MM.1S (cell line): Measurements from ENCODE around the gene DTX3.
"Not testable (repeated sequence)": the region's sequence is repeated elsewhere in the genome, so short reads cannot be mapped to it uniquely, and the experiment has no call there.

Source experiments
- DNase-seq: peaks from one replicate; pipeline ENCODE4 v3.0.0-alpha.2; 2015
- H2AFZ ChIP-seq: fragments of 300-600 bp; sonication (generic); 2 replicates; pipeline ENCODE4 v1.6.0; 2016; ENCODE audit warnings: antibody characterized with exemption, low read length
- H3F3A ChIP-seq: fragments of 300-600 bp; sonication (generic); 2 replicates; pipeline ENCODE4 v1.6.1; 2016; ENCODE audit warnings: mild to moderate bottlenecking, antibody characterized with exemption, low read length, moderate library complexity, mixed read lengths; ENCODE audit not compliant: insufficient read depth
- H3K27ac ChIP-seq: fragments of 300-600 bp; sonication (generic); 2 replicates; pipeline ENCODE4 v1.5.1; 2016; ENCODE audit warnings: mild to moderate bottlenecking, low read length
- H3K27me3 ChIP-seq: fragments of 300-600 bp; sonication (generic); replicated peaks from 2 replicates; pipeline ENCODE4 v1.6.0; 2016; ENCODE audit warnings: low read length; ENCODE audit not compliant: insufficient read depth
- H3K36me3 ChIP-seq: fragments of 300-600 bp; sonication (generic); replicated peaks from 2 replicates; pipeline ENCODE4 v1.6.1; 2016; ENCODE audit warnings: mild to moderate bottlenecking, low read length, mixed read lengths; ENCODE audit not compliant: insufficient read depth
- H3K4me1 ChIP-seq: fragments of 300-600 bp; sonication (generic); 2 replicates; pipeline ENCODE4 v1.6.1; 2016; ENCODE audit warnings: low read length, mixed read lengths
- H3K4me2 ChIP-seq: fragments of 300-600 bp; sonication (generic); 2 replicates; pipeline ENCODE4 v1.6.0; 2016; ENCODE audit warnings: low read depth, low read length
- H3K4me3 ChIP-seq: fragments of 300-600 bp; sonication (generic); 2 replicates; pipeline ENCODE4 v1.5.1; 2016; ENCODE audit warnings: low read length, mixed read lengths
- H3K79me2 ChIP-seq: fragments of 300-600 bp; sonication (generic); 2 replicates; pipeline ENCODE4 v1.6.1; 2016; ENCODE audit warnings: mixed run types, low read length, mixed read lengths
- H3K9ac ChIP-seq: fragments of 300-600 bp; sonication (generic); 2 replicates; pipeline ENCODE4 v1.6.1; 2016; ENCODE audit warnings: low read length, mixed read lengths
- H3K9me2 ChIP-seq: fragments of 300-600 bp; sonication (generic); replicated peaks from 2 replicates; pipeline ENCODE4 v1.6.1; 2016; ENCODE audit warnings: mild to moderate bottlenecking, low read length, mixed read lengths; ENCODE audit not compliant: insufficient read depth
- H3K9me3 ChIP-seq: fragments of 300-600 bp; sonication (generic); replicated peaks from 2 replicates; pipeline ENCODE4 v1.6.1; 2016; ENCODE audit warnings: mild to moderate bottlenecking, low read length, mixed read lengths; ENCODE audit not compliant: insufficient read depth
- H4K20me1 ChIP-seq: fragments of 300-600 bp; sonication (generic); 2 replicates; pipeline ENCODE4 v1.6.1; 2016; ENCODE audit warnings: mild to moderate bottlenecking, low read length, moderate library complexity, mixed read lengths; ENCODE audit not compliant: insufficient read depth
- EZH2 ChIP-seq: fragments of 300-600 bp; sonication (generic); optimal IDR thresholded peaks from 2 replicates; pipeline ENCODE3; 2017; ENCODE audit warnings: low read depth, mild to moderate bottlenecking, antibody characterized with exemption, low read length, mixed read lengths
- EZH2phosphoT487 ChIP-seq: fragments of 300-600 bp; sonication (generic); IDR thresholded peaks from 2 replicates; pipeline ENCODE4 v1.6.1; 2018; ENCODE audit warnings: antibody characterized with exemption, low read length
- TF ChIP-seq, protein P1 (sequence below): fragments of 300-600 bp; sonication (generic); IDR thresholded peaks from 2 replicates; pipeline ENCODE4 v1.5.1; 2016; ENCODE audit warnings: antibody characterized with exemption, low read length, mixed read lengths

DTX3 gene

DNA sequence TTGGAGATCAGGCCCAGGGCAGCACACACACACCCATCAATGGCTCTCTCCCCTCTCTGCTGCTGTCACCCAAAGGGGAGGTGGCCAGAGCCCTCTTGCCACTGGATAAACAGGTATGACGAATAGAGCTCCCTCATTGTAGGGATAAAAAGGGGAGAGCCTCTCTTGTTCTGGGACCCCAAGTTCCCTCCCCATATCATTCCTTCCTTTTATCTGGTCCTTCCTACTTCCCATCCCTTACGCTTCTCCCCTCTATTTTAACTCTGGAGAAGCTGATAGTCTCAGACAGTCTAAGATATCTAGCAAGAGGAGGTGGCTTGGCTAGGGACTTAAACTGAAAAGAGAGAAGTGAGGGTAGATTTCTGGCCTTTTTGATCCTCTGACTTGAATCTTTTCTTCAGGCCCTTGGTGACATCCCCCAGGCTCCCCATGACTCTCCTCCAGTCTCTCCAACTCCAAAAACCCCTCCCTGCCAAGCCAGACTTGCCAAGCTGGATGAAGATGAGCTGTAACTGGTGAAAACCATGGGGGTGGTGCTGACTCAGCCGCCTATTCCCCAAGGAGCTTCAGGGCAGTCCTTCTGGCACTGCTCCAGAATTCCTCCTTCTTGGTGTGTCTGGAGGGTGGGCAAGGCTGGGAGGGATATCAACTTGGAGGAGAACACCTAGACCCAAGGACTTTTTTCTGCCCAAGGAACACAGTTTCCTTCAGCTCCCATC, 11.9 kb downstream of the DTX3 start:
- Histone ChIP-seq H3K27ac (no peak overlapping the region), H3K4me2 (no peak overlapping the region), H3K27me3 (peaks cover 36% of the 10 kb centered on the region), H3K36me3 (no peaks in the 10 kb centered on the region), H3K4me3 (no peak overlapping the region), H3K9me2 (no peaks in the 10 kb centered on the region), H3K4me1 (peaks cover 10% of the 10 kb centered on the region), H3F3A (no peaks in the 10 kb centered on the region), H4K20me1 (no peaks in the 10 kb centered on the region), H3K9ac (no peak overlapping the region), H3K9me3 (no peaks in the 10 kb centered on the region), H2AFZ (no peak overlapping the region), H3K79me2 (no peaks in the 10 kb centered on the region)
- DNase-seq: no peak
- TF ChIP-seq EZH2 (no peak), EZH2phosphoT487 (no peak)
- TF ChIP-seq, protein P1, sequence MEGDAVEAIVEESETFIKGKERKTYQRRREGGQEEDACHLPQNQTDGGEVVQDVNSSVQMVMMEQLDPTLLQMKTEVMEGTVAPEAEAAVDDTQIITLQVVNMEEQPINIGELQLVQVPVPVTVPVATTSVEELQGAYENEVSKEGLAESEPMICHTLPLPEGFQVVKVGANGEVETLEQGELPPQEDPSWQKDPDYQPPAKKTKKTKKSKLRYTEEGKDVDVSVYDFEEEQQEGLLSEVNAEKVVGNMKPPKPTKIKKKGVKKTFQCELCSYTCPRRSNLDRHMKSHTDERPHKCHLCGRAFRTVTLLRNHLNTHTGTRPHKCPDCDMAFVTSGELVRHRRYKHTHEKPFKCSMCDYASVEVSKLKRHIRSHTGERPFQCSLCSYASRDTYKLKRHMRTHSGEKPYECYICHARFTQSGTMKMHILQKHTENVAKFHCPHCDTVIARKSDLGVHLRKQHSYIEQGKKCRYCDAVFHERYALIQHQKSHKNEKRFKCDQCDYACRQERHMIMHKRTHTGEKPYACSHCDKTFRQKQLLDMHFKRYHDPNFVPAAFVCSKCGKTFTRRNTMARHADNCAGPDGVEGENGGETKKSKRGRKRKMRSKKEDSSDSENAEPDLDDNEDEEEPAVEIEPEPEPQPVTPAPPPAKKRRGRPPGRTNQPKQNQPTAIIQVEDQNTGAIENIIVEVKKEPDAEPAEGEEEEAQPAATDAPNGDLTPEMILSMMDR: no peak

DNA sequence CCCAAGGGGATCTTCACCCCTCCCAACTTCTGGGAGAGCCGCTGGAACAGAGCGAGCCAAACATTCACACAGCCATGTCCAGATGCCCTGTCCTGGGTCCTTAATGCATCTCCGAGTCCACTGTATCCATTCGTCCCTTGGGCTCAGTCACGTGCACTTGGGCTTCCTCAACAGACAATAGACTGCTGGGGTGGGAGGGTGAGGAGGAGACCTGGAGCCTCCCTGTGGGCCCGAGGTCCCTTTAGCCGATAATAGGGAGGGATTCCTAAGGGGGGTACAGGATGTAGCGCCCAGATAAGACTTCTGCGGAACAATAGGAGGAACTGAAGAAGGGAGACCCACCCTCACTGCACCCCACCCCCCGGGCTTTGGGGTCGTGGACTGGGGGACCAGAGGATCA, 13.3 kb downstream of the DTX3 start:
- Histone ChIP-seq H3K9ac (no peak overlapping the region), H3K4me1 (peaks cover 11% of the 10 kb centered on the region), H3K9me2 (no peaks in the 10 kb centered on the region), H3K27me3 (peaks cover 43% of the 10 kb centered on the region), H3K4me3 (no peak overlapping the region), H3K9me3 (no peaks in the 10 kb centered on the region), H2AFZ (no peak overlapping the region), H3K27ac (no peak overlapping the region), H4K20me1 (no peaks in the 10 kb centered on the region), H3K36me3 (no peaks in the 10 kb centered on the region), H3F3A (no peaks in the 10 kb centered on the region), H3K4me2 (no peak overlapping the region), H3K79me2 (no peaks in the 10 kb centered on the region)
- DNase-seq: no peak
- TF ChIP-seq EZH2: no peak
- TF ChIP-seq, protein P1: no peak
- TF ChIP-seq EZH2phosphoT487: no peak

DNA sequence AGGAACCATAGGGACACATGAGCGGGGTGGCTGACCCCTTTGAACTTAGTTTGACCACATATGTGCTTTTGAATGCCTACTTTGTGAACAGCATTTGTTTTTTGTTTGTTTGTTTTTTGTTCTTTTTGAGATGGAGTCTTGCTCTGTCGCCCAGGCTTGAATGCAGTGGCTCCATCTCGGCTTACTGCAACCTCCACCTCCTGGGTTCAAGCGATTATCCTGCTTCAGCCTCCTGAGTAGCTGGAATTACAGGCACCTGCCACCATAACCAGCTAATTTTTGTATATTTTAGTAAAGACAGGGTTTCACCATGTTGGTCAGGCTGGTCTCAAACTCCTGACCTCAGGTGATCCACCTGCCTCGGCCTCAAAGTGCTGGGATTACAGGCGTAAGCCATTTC, 13.8 kb downstream of the DTX3 start:
- H2AFZ ChIP-seq, DNase-seq, H3F3A ChIP-seq, H3K9me3 ChIP-seq, H3K27ac ChIP-seq, H3K4me2 ChIP-seq, H4K20me1 ChIP-seq, H3K9me2 ChIP-seq, H3K79me2 ChIP-seq, H3K9ac ChIP-seq, H3K4me3 ChIP-seq, H3K36me3 ChIP-seq: not testable (repeated sequence)
- H3K4me1 ChIP-seq: peaks cover 11% of the 10 kb centered on the region
- peaks cover 45% of the 10 kb centered on the region for H3K27me3 ChIP-seq

DNA sequence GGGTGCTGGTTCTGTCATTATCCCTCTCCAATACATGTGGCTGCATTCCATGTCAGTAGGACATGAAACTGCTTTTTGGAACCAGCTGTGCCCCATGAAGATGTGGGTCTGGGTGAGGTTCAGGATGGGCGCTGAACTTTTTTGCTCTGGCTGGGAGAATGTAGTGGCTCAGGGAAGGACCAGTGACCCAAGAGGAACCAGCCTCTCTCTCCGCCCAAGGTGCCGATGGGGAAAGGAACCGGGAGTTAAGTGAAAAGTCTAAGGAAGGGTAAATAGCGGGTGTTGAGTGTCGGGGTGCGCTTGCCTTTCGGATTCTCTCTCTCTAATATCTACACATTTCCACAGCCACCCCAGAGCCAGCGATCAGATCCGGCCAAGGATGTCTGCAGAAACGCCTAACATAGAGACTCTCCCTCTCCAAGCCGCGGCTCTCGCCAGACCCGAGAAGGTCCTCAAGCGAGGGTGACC, 14.4 kb downstream of the DTX3 start:
- Histone ChIP-seq H3K27ac (no peak overlapping the region), H3K4me1 (peaks cover 8% of the 10 kb centered on the region), H3K4me3 (no peak overlapping the region), H3K27me3 (peaks cover 50% of the 10 kb centered on the region), H4K20me1 (no peaks in the 10 kb centered on the region), H3K9ac (no peak overlapping the region), H3K9me2 (no peaks in the 10 kb centered on the region), H3F3A (no peaks in the 10 kb centered on the region), H3K4me2 (no peak overlapping the region), H3K9me3 (no peaks in the 10 kb centered on the region), H3K36me3 (no peaks in the 10 kb centered on the region), H3K79me2 (no peaks in the 10 kb centered on the region), H2AFZ (no peak overlapping the region)
- TF ChIP-seq, protein P1: no peak
- TF ChIP-seq EZH2 (no peak), EZH2phosphoT487 (no peak)
- DNase-seq: no peak
